HG02588 (cell line): ENCODE measurements around the gene DAB1.

ENCODE experiments used
- ATAC-seq: cut with Tn5 transposase; IDR thresholded peaks from one replicate; pipeline ENCODE4 v1.9.1; 2021; ENCODE audit warnings: mild to moderate bottlenecking, moderate library complexity; ENCODE audit not compliant: unreplicated experiment

The DAB1 gene

DNA sequence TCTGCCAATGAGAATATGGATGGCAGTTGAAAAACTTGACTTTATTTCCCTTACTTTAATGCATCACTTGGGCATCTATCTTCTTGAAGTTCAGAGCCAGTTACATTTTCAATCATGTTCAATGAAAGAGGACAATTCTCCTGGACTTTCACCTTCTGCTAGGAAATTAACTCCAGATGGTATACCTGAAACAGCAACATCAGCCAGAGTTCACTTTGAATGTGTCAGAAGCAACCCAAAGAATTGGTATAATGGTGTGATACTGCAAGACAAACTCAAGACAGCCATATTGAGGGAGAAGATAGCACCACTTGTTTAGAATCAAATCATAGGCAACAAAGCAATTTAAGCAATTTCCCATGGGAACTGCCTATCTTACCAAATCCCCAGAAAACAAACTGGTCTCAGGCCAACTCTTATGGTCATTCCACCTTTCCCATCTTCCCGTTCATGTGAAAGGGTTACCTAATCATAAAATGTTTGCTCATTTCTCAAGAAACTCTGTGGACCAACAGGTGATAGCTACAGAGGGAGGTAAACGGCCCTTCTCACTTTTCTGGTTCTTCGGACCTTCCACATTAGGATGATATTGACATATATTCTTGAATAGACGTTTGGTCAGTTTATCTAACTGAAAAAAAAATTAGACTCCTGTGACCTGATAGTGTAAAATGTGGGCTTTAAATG, 428.3 kb downstream of the DAB1 start:
- no peak for ATAC-seq

DNA sequence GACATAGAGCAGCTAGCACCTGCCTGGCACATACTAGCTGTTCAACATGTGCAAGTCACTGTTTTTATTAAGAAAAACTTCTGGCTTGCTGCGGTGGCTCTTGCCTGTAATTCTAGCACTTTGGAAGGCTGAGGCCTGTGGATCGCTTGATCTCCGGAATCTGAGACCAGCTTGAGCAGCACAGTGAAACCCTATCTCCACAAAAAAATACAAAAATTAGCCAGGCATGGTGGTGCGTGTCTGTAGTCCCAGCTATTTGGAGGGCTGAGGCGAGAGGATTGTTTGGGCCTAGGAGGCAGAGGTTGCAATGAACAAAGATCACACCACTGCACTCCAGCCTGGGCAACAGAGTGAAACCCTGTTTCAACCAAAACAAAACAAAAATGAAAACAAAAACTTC, 430.4 kb downstream of the DAB1 start:
- ATAC-seq = no peak

DNA sequence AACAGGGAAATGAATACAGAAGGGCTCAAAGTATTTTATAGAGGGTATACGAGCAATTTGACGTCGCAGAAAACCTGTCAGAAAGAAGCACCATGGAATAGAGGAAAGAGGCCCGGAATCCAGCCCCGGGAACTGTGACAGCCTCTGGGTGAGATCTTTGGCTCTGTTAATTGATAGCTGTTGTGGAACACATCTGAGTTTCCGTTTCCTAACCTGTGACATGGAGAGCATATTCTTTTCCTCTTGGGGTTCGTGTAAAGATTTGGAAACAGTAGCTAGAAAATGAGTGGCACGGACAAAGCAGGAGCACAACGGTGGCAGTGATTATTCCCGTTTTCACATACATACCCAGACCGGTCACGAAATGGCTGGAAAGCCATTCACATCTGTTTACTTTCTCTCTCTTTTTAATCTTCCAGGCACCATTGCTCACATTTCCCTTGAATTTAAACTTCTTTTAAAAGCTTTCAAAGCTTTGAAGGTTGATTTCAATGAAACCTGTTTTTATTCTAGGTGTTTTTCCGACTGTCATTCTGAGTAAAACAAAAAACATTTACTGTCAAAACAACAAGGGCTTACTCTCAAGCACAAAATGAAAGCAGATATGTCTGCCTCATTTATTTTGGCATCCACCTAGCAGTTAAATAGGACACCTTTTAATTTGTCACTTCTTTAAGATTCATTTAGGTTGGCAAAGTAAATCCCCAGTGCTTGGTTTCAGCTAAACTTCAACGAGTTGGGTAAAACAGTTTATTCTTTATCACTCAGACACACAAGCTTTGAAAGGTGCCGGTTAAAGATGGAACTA, 431.3 kb downstream of the DAB1 start:
- ATAC-seq = no peak

DNA sequence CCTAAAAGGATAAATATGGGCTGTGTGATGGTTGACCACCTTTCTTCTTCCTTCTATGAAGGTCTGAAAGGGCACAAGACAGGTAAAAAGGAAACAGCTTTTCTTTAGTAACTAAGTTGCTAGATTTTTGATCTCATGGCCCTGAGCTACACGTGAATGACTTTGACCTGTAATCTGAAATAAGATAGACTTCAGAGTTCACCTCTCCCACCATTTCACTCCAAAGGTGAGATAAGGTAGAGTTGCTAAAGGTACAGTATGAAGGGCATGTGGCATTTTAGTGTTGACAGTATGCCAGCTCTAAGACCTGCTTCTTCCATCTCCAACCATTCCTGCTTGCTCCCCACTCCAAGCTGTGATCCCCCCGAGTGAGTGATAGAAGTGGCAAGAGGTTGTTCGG, 432.3 kb downstream of the DAB1 start:
- ATAC-seq = no peak

DNA sequence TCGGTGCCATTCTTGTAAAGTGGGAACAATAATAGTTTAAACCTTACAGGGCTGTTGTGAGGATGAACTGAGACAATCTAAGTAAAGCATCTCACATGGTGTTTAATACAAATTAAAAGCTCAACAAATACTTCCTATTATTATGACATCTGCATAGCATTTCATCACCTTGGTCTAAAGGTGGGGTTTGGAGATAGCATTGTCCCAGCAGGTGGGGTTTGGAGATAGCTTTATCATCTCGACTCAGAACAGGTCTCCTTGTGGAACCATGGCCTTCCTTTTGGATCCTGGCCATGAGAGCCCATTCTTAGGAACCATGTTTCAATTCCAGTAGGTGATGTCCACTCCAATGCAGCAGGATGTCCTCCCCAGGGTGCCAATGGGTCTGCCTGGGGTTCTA, 437.5 kb downstream of the DAB1 start:
- ATAC-seq = no peak

DNA sequence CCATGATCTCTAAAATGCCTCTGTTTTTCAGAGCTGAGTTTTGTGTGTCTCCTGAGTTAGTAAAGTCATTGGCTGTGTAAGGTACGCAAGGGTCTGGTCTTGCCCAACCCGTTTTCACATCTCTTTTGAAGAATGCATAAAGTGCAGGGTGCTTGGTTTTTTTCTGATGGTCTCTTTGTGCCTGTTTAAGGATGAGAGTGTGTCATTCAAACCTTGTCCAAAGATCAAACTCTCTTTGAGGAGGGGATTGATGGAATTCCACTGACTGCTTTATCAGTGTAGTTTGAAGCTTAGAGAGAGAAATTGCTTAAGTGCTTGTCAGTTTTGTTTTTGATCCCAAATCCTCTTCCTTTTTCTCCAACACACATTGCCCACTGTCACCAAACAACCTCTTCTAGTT, 438.0 kb downstream of the DAB1 start:
- ATAC-seq = no peak

DNA sequence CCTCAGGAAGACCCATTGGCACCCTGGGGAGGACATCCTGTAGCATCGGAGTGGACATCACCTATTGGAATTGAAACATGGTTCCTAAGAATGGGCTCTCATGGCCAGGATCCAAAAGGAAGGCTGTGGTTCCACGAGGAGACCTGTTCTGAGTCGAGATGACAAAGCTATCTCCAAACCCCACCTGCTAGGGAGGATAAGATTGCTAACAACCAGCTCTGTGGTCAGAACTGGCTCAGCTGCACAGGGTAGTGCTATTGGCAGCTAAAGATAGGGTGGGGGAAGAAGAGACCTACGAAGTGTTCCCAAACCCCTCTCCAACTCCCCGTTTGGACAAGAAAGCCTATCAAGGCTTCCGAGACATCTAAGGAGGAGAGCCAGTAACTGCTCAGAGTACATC, 440.4 kb downstream of the DAB1 start:
- no peak for ATAC-seq

DNA sequence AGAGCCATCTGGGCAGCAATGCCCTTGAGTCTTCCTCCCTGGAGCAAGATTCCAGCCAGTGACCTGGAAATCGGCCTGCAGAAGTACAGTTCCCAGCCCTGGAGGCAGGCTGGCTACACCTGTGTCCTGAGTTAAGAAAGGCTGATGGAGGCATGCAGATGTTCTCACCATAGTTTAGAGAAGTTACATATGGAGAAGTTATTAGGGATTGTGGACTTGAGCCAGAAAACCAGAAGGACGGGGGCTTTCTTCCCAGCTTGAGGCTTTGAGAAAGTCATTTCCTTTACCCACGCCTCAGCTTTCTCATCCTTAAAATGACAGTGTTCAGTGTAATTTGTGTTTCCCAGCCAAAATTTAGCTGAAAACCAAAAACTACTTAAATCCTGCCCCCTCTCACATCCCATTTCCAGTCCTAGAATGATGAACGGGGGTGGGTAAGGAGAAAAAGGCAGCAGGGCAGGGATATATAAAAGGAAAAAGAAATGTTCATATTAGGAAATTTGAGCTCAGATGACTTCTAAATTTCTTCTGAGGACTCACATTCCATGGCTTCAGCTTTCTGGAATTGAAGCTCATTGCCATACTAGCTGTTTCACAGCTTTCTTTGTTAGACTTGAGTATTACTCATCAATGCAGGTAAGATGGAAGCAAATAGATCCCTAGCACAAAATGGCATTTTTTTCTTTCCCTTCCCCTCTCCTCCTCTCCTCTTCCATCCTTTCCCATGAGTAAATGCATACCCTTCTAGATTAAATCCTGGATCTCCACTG, 443.7 kb downstream of the DAB1 start:
- no peak for ATAC-seq

DNA sequence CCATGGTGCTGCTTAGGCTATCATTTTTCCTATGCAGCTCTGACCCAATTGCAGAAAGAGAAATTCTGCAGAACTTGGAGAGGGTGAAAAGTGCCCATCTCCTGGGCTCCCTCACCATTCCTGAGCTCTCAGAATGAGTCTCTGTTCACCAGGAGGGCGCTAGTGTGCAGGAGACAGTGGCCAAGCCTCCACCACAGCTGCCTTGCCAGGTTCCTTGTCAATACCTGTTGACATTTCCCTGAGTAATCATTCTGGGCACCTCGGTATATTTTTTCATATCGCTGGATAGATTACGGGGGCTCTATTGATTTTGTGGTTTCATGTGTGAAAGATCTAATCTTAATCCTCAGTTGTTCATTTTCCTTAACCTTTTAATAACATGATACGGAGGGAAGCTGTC, 445.0 kb downstream of the DAB1 start:
- no peak for ATAC-seq

DNA sequence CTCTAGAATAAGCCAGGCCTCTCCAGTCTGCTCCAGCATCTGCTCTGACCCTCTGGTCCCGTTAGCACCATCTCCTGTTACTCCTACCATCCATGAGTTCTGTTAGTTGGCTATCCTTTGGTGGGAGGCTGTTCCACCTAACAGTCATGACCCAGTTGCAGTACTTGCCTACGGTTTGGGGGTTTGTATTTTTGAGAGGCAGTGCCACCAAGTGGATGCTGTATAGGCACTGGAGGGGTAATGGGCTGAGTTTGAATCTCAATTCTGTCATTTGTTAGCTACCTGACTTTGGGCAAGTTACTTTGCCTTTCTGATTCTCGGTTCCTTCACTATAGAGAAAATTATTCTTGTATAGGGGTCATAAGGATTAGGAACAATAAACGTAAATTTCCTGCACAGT, 445.9 kb downstream of the DAB1 start:
- ATAC-seq = no peak

DNA sequence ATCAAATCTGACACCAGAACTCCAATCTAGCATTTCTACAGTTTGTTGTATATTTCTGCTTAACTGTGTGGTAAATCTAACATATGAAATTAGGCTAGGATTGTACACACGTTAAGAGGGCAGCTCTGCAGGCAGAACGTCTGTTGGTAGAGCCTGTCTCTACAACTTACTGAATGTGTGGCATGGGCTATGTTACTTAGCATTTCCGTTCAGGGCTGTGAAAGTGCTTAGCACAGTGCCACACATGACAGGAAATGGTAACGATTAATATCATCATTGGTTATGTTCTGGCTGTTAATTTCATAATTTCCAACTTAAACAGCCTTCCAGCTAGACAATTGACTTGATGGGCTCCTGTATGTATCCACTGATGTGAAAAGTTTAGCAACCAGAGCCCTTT, 448.4 kb downstream of the DAB1 start:
- no peak for ATAC-seq

DNA sequence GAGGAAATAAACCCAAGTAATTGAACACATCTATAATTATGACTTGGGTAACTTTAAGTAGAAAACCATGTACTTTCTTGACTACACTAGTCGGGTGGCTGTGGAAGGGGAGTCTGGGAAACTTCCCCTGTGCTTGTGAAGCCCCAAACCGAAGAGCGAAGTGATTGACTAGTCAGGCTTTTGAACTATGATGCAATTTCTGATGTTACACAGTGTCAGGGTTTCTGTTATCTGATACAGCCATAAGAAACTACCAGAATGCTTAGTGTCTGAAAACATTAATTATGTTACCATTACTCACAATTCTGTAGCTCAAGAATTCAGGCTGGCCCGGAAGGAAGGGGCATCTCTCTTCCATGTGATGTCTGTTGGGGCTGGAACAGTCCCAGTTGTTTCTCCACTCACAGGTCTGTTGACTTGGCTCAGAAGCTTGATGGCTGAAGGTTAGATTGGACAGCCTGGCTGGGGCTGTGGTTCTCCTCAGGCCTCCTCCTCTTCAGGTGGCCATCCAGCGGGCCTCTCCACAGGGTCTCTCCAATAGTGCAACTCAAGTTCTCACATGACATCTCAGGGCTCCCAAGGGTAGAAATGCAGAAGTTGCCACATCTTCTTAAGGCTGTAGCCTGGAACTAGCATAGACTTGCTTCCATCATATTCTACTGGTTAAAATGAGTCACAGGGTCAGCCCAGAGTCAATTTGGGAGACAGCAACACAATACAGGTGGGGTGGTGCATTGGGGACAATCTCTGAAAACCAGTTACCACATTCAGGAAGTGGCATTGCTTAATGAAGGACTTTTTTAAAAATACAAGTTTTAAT, 449.7 kb downstream of the DAB1 start:
- ATAC-seq = no peak

DNA sequence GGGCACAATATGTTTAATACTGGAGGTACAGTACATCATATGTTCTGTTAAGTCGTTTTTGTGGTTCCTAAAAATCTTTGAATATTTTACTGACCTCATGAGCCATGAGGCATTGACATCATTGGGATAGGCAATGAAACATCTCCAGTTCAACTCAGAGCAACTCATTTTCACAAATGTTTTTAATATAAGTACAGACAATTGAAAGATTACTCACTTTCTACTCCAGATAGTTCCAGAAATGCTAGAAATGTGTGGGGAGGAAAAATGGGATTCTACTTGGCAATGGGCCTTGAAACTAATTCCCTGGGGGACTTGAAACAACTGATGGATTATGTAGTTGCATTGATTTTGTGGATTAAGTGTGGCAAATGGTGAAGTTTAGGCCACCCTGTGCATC, 450.9 kb downstream of the DAB1 start:
- no peak for ATAC-seq

DNA sequence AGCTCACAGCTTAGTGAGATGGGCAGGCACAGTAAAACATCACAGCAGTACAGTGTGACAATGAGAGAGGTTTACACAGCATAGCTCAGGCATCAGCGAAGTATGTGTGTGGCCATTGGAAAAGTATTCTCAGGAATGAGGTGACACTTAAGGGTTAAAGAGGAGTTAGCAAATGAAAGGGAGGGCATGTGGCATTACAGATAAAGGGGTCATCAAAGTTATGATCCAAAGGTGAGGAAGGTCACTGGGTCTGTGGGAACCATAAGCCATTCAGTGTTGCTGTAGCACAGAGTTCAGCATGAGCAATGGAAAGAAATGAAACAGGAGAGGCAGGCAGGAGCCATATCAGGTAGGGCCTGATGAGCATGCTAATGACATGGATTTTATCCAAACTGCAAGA, 453.6 kb downstream of the DAB1 start:
- ATAC-seq = no peak

DNA sequence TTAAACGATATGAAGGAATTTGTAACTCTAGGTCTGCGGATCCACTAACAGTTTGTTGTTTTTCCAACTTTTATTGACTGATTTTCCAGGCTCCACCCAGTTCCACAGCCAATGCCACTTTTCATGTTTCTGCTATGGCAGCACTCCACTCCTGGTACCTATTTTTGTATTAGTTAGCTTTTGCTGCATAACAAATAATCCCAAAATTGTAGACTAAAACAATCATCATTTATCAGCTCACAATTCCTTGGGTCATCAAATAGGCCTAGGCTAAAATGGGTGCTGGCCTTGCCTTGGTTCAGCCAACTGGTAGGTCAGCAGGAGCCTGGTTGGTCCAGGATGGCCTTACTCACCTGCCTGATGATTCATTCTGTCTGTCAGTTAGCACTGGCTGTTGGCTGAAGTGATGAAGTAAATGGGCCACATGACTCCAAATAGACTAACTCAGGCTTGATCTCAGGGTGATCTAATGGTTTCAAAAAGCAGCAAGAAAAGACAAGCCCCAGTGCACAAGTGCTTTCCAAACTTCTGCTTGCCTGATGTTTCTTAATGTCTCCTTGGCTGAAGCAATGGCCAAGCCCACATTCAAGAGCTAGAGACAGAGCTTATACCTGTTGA, 454.9 kb downstream of the DAB1 start:
- no peak for ATAC-seq

DNA sequence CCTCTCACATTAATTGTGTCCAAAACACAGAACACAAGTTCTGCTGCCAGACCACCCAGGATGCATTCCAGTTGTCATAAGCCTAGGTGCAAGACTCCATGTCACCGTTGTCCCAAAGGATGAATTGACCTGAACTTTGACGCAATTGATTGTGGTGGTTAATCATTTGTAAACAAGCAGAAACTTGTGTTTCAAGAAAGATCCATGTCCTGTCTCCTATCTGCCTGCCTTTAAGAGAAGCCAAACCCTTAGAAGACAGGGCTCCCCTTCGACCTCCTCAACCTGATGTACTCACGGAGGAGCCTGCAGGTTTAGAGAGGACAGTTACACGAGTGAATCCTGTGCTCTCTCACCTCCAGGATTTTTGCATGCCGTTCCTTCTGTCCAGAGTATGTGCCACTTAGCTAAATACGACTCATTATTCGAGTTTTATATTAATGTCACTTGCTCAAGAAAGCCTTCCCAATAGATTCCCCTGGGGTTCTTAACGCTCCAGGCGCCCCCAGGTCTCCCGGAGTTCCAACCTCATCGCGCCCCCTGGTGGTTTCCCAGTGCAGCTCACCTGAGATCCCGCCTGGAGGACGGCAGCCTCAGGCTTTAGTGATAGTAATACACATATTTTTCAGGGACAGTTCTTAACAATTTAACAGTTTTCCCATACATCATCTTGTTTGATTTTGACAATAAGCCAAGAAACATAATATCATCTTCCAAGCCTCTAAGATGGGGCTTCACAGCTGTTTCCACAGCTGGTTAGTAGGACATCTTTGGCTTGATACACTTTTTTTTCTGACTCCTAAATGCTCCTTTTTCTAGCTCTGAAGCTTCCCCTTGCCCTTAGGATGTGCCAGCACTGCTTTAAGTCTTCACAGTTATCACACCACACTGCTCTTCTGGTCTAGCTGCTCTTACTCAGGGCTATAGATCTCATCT, 455.7 kb downstream of the DAB1 start:
- ATAC-seq = no peak

DNA sequence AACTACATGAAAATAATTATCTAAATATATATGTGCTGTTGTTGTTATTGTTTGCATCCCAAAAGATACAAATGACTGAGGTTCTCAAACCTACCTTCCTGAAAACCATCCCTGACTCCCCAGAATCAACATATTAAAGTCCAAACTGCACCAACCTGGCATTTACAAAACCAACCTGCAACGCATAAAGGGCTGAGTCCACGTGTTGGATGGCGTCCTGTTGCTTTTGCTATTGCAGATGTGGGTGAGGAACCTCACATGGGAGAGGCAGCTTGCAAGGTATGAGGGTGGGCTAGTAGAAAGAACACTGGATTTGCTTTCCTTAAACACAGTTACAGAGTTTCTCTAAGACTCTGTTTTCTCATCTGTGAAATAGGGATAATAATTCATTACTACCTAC, 456.5 kb downstream of the DAB1 start:
- ATAC-seq = no peak

DNA sequence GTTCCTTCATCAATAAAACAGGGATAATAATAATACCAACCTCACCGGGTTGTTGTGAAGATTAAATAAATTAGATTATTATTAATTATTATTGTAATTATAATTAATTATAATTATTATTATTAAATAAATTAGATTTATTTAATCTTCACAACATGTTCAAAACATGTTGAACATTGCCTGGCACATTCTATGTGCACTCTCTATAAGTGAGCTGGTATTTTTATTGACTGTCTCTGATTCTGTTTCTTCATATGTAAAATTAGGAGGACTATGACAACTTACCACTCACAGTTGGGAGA, 457.2 kb downstream of the DAB1 start:
- no peak for ATAC-seq

DNA sequence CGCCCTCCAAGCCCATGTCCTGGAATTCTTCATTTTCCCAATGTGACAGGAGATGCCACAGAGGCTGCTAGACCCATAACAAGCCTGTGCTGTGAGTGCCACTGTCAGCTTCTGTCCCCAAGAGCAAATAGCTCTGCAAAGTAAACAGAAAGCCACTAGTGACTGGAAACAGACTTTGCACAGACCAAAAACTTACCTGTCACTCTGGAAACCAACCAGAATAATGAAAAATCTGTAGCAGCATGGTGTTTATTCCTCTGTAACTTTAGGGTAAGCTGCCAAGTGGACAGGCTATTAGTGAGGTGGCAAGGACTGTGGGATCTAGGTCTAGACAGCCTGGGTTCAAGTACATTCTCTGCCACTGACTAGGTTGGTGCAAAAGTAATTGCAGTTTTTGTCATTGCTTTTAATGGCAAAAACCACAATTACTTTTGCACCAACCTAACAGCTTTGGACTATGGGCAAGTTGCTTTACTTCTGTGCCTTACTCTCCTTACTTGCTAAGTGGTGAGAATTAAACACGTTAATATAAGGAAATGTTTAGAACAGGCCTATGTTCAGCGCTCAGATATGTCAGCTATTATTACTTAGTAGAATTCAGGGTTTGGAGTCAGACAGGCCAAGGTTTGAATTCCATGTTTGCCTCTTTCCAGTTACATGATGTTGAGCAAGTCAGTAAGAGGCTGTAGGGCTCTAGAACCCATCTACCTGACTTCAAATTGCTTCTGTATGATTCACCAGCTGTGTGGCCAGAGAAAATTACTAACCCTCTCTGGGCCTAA, 457.8 kb downstream of the DAB1 start, which contains the start of gene C8B:
Gene C8B, minus strand, starts transcription at position 100 of the 782 bp plus-strand sequence. Its CDS starts 67 bp downstream, at position 33.
- no peak for ATAC-seq
